HepG2 (cell line): ENCODE measurements around the gene MIOS. TPM values are rescaled to one million over a fixed set of nuclear protein-coding genes. Genes with fewer than 3 reads are reported as not detected.

Source experiments
- ATAC-seq: fragments of 200-7000 bp; cut with Tn5 transposase; 3 replicates; pipeline ENCODE4 v1.9.1; 2020; ENCODE audit warnings: mild to moderate bottlenecking, moderate library complexity
- BruUV-seq: library from RNA; stranded (reverse); fragments of 400-500 nt; replicated peaks from 2 replicates; lab custom pipeline; 2021; lab: Mats Ljungman, UMichigan
- CTCF ChIA-PET: fragments of 300-600 bp; formaldehyde crosslinking; extraction: SDS; loops from one replicate; lab custom pipeline; 2021; ENCODE audit warnings: low total read pairs, inconsistent platforms, low intra/inter-chr PET ratio; lab: Yijun Ruan, JAX
- POLR2A ChIA-PET: fragments of 350-600 bp; sonication (Branson Sonifier 250); formaldehyde crosslinking; loops from one replicate; lab custom pipeline; 2020; ENCODE audit warnings: antibody characterized with exemption, inconsistent platforms; lab: Yijun Ruan, JAX
- DNase-seq: peaks from one replicate; pipeline ENCODE4 v3.0.0-alpha.2; 2015; ENCODE audit warnings: low spot score
- FAIRE-seq: peaks from 3 replicates; lab custom pipeline; 2011; peaks lifted over from hg19 to GRCh38; lab: Jason Lieb, UNC
- H2AFZ ChIP-seq: one replicate; pipeline ENCODE4 v1.6.1; 2011; ENCODE audit warnings: low read length, inconsistent platforms
- H3K27ac ChIP-seq: fragments of 300-600 bp; 3 replicates; pipeline ENCODE4 v1.8.0; 2011; ENCODE audit warnings: mixed run types, mild to moderate bottlenecking, mixed read lengths, low read length, inconsistent platforms; ENCODE audit not compliant: insufficient read depth; ENCODE audit errors: extremely low read length
- H3K27me3 ChIP-seq, 2 experiments: fragments of 200-600 bp in 1 of 2; 2 replicates in 1 of 2; 3 replicates in 1 of 2; pipeline versions ENCODE4 v1.6.0 to v1.8.0; 2011; ENCODE audit warnings: low read length in 2 of 2, mild to moderate bottlenecking in 2 of 2, moderate library complexity in 2 of 2, inconsistent platforms in 1 of 2; ENCODE audit not compliant: insufficient read depth in 2 of 2, control insufficient read depth in 1 of 2
- H3K36me3 ChIP-seq, 2 experiments: fragments of 200-600 bp in 1 of 2; replicated peaks in 1 of 2; 2 replicates in 1 of 2; 3 replicates in 1 of 2; pipeline versions ENCODE4 v1.5.1 to v1.8.0; 2011; ENCODE audit warnings: low read length in 2 of 2, inconsistent platforms in 1 of 2; ENCODE audit not compliant: insufficient read depth in 2 of 2, control insufficient read depth in 1 of 2
- H3K4me1 ChIP-seq: 2 replicates; pipeline ENCODE4 v1.5.1; 2012; ENCODE audit warnings: low read length, inconsistent platforms; ENCODE audit not compliant: insufficient read depth
- H3K4me2 ChIP-seq: 2 replicates; pipeline ENCODE4 v1.6.0; 2011; ENCODE audit warnings: low read depth, low read length, inconsistent platforms
- H3K4me3 ChIP-seq, 3 experiments: fragments of 200-600 bp in 1 of 3; sonication (generic), shearing (Covaris generic) in 1 of 3; replicated peaks in 1 of 3; 2 replicates each; pipeline ENCODE4 v1.5.1; 2011 to 2016; ENCODE audit warnings: low read length in 3 of 3, inconsistent platforms in 2 of 3, low read depth in 2 of 3, mild to moderate bottlenecking in 2 of 3, control low read depth in 1 of 3, mixed read lengths in 1 of 3; ENCODE audit not compliant: insufficient read depth in 1 of 3
- H3K79me2 ChIP-seq: one replicate; pipeline ENCODE4 v1.6.1; 2011; ENCODE audit warnings: low read length, inconsistent platforms; ENCODE audit not compliant: insufficient read depth
- H3K9ac ChIP-seq: 2 replicates; pipeline ENCODE4 v1.6.0; 2011; ENCODE audit warnings: mild to moderate bottlenecking, low read depth, low read length, inconsistent platforms; ENCODE audit not compliant: insufficient read depth
- H3K9me3 ChIP-seq: 2 replicates; pipeline ENCODE4 v1.5.1; 2012; ENCODE audit warnings: mild to moderate bottlenecking, low read length
- H4K20me1 ChIP-seq: 2 replicates; pipeline ENCODE4 v1.6.0; 2011; ENCODE audit warnings: inconsistent platforms, mild to moderate bottlenecking, low read length, moderate library complexity; ENCODE audit not compliant: insufficient read depth
- CHD2 ChIP-seq: IDR thresholded peaks from 2 replicates; pipeline ENCODE4 v1.6.1; 2011; ENCODE audit warnings: low read depth, low read length, improper control_type of control experiment
- GMEB2 ChIP-seq: IDR thresholded peaks from 2 replicates; pipeline ENCODE4 v1.6.1; 2016; ENCODE audit warnings: missing biosample characterization, missing genetic modification reagents, low read depth
- HHEX ChIP-seq: IDR thresholded peaks from 2 replicates; pipeline ENCODE4 v1.6.1; 2016; ENCODE audit warnings: control low read depth
- MNT ChIP-seq: fragments of 450-650 bp; IDR thresholded peaks from 2 replicates; pipeline ENCODE4 v1.6.1; 2016
- NR2F6 ChIP-seq, 2 experiments: IDR thresholded peaks; 2 replicates each; pipeline ENCODE4 v1.6.1; 2016; ENCODE audit warnings: antibody characterized with exemption in 1 of 2, mild to moderate bottlenecking in 1 of 2
- PAF1 ChIP-seq: IDR thresholded peaks from 2 replicates; pipeline ENCODE4 v1.6.1; 2016; ENCODE audit warnings: missing genetic modification reagents, missing compliant biosample characterization
- ZNF275 ChIP-seq: sonication (generic); formaldehyde crosslinking; IDR thresholded peaks from 2 replicates; pipeline ENCODE4 v1.8.0; 2022; ENCODE audit warnings: missing genetic modification reagents, mild to moderate bottlenecking, inconsistent platforms, borderline replicate concordance
- ZNF468 ChIP-seq: sonication (generic); formaldehyde crosslinking; IDR thresholded peaks from 2 replicates; pipeline ENCODE4 v1.8.0; 2022; ENCODE audit warnings: mild to moderate bottlenecking, moderate library complexity, missing genetic modification reagents
- WGBS: methylation state at CpG from one replicate; pipeline ENCODE4 v1.1.6; 2017; ENCODE audit warnings: low lambda C conversion rate; 5-methylcytosine and 5-hydroxymethylcytosine counted together
- in situ Hi-C: cut with HindIII; loops from 2 replicates; pipeline ENCODE4 v1.10.0; 2017; ENCODE audit warnings: low pct_unique_long_range_greater_than_20kb; ENCODE audit not compliant: extremely low pct_ligation_motif_present
- intact Hi-C: fragments of 100-400 bp; cut with micrococcal nuclease; formaldehyde crosslinking; loops from one replicate; pipeline ENCODE4 v1.10.0; 2022; ENCODE audit not compliant: unreplicated experiment
- polyA plus RNA-seq, 8 experiments: library from polyadenylated mRNA; depleted of rRNA in 3 of 8; stranded (reverse) in 7 of 8; unstranded in 1 of 8; fragments of >200 nt; fragmentation: Illumina TruSeq in 4 of 8; extraction: Trizol in 4 of 8; gene quantifications; 2 replicates each; pipeline versions ENCODE4 v1.2.1 to v1.2.3, GENCODE V29; 2011 to 2016; ENCODE audit warnings: low read depth in 4 of 8, missing spikeins in 1 of 8, mixed read lengths in 1 of 8; ENCODE audit not compliant: insufficient read depth in 1 of 8
- total RNA-seq, 5 experiments: library from RNA; depleted of rRNA; stranded (reverse); fragments of >200 nt; fragmentation: Illumina TruSeq; extraction: Trizol; gene quantifications; 2 replicates each; pipeline ENCODE4 v1.2.3, GENCODE V29; 2016; ENCODE audit warnings: low read depth in 1 of 5
- TF ChIP-seq, protein P1 (sequence below): sonication (generic); formaldehyde crosslinking; IDR thresholded peaks from 2 replicates; pipeline ENCODE4 v1.8.0; 2022; ENCODE audit warnings: missing genetic modification reagents, mild to moderate bottlenecking, borderline replicate concordance
- TF ChIP-seq, protein P2 (sequence below): IDR thresholded peaks from 2 replicates; pipeline ENCODE4 v1.6.1; 2016; ENCODE audit warnings: low read depth, control low read depth

MIOS gene
- total and polyA plus RNA-seq, 2 of the 13 experiments (the other 11 are each of a cell fraction or from before 2014, with no cell fraction given): 15.2 to 33.5 TPM

GRCh38 chr7:7556852-7557251, 9.8 kb upstream of the MIOS start:
- Histone ChIP-seq H3K27me3 (no peaks in the 10 kb centered on the region), H3K4me3 (no peak overlapping the region), H3K9me3 (no peaks in the 10 kb centered on the region), H3K9ac (no peak overlapping the region), H3K79me2 (no peaks in the 10 kb centered on the region), H3K36me3 (no peaks in the 10 kb centered on the region), H3K4me1 (no peaks in the 10 kb centered on the region), H3K4me2 (no peak overlapping the region), H4K20me1 (no peaks in the 10 kb centered on the region), H2AFZ (no peak overlapping the region)
- FAIRE-seq (no peak), ATAC-seq (no peak)
- POLR2A ChIA-PET: no interaction called here
- intact Hi-C loops: no loop called here
- TF ChIP-seq HHEX (CRISPR knock-in tag) (no peak), ZNF468 (CRISPR knock-in tag) (no peak), CHD2 (no peak), MNT (no peak)
- TF ChIP-seq, all 625 proteins: peak for 0
- H3K27ac ChIP-seq: no peak overlapping the region
- WGBS: 100% methylated on average over 1 of the region's 1 CpG
- in situ Hi-C loops: no loop called here
- DNase-seq: no peak
- no TSS peak for BruUV-seq
- CTCF ChIA-PET: no interaction called here

DNA sequence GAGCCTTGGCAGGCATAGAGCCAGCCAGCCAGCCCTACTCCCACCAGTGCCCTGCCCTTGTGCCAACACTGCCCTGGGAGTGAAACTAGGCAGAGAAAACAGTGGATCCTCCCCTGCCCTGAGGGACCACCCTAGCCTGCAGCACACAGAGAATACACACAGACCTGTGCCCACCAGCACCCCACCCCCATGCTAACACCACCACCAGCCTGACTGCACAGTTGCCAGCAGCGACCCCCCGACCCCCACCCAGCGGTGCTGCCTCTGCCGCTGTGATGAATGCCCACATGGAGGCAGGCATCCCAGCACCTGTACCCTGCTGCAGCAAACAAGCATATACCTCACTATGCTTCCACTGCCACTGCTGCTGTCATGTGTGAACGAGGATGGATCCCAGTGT, 9.4 kb upstream of the MIOS start:
- Histone ChIP-seq H4K20me1 (no peaks in the 10 kb centered on the region), H2AFZ (no peak overlapping the region), H3K4me3 (no peak overlapping the region), H3K4me1 (no peaks in the 10 kb centered on the region), H3K9me3 (no peaks in the 10 kb centered on the region), H3K79me2 (no peaks in the 10 kb centered on the region), H3K9ac (no peak overlapping the region), H3K27ac (no peak overlapping the region), H3K27me3 (no peaks in the 10 kb centered on the region), H3K4me2 (no peak overlapping the region), H3K36me3 (no peaks in the 10 kb centered on the region)
- intact Hi-C loops: no loop called here
- FAIRE-seq (no peak), ATAC-seq (no peak), DNase-seq (no peak)
- POLR2A ChIA-PET: no interaction called here
- BruUV-seq: no TSS peak
- TF ChIP-seq ZNF275 (CRISPR knock-in tag) (no peak), GMEB2 (CRISPR knock-in tag) (no peak), PAF1 (no peak), NR2F6 (IDR thresholded peaks at IDR 0.05) (no peak), NR2F6 (CRISPR knock-in tag; IDR thresholded peaks at IDR 0.05) (no peak)
- TF ChIP-seq, protein P1, sequence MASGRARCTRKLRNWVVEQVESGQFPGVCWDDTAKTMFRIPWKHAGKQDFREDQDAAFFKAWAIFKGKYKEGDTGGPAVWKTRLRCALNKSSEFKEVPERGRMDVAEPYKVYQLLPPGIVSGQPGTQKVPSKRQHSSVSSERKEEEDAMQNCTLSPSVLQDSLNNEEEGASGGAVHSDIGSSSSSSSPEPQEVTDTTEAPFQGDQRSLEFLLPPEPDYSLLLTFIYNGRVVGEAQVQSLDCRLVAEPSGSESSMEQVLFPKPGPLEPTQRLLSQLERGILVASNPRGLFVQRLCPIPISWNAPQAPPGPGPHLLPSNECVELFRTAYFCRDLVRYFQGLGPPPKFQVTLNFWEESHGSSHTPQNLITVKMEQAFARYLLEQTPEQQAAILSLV (CRISPR knock-in tag): no peak
- TF ChIP-seq, protein P2, sequence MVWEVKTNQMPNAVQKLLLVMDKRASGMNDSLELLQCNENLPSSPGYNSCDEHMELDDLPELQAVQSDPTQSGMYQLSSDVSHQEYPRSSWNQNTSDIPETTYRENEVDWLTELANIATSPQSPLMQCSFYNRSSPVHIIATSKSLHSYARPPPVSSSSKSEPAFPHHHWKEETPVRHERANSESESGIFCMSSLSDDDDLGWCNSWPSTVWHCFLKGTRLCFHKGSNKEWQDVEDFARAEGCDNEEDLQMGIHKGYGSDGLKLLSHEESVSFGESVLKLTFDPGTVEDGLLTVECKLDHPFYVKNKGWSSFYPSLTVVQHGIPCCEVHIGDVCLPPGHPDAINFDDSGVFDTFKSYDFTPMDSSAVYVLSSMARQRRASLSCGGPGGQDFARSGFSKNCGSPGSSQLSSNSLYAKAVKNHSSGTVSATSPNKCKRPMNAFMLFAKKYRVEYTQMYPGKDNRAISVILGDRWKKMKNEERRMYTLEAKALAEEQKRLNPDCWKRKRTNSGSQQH (CRISPR knock-in tag): no peak
- in situ Hi-C loops: no loop called here
- CTCF ChIA-PET: no interaction called here
- WGBS: 71% methylated on average over 2 of the region's 5 CpGs
